K562 (cell line): Measurements from ENCODE around the gene FBXW2. TPM values are rescaled to one million over a fixed set of nuclear protein-coding genes. Genes with fewer than 3 reads are reported as not detected.

Source experiments
- ATAC-seq: fragments of 200-7000 bp; cut with Tn5 transposase; 3 replicates; pipeline ENCODE4 v1.9.1; 2020; ENCODE audit warnings: moderate library complexity
- BruUV-seq: library from RNA; stranded (reverse); fragments of 400-500 nt; replicated peaks from 2 replicates; lab custom pipeline; 2021; lab: Mats Ljungman, UMichigan
- CTCF ChIA-PET: fragments of 300-600 bp; formaldehyde crosslinking; extraction: SDS; loops from one replicate; lab custom pipeline; 2021; ENCODE audit warnings: low intra/inter-chr PET ratio; lab: Yijun Ruan, JAX
- POLR2A ChIA-PET: fragments of 300-600, 350-650 bp; sonication (Branson Sonifier 250); formaldehyde crosslinking; extraction: SDS; loops from one replicate; lab custom pipeline; 2021; ENCODE audit warnings: antibody characterized with exemption, inconsistent platforms; lab: Yijun Ruan, JAX
- DNase-seq, 4 experiments: peaks; one replicate each; pipeline versions ENCODE4 v3.0.0 to v3.0.0-alpha.2; 2011 to 2018; ENCODE audit warnings: low spot score in 3 of 4, mixed read lengths in 3 of 4; ENCODE audit errors: extremely low read depth in 1 of 4
- FAIRE-seq: peaks from 2 replicates; lab custom pipeline; 2011; peaks lifted over from hg19 to GRCh38; lab: Jason Lieb, UNC
- H2AFZ ChIP-seq: 2 replicates; pipeline ENCODE4 v1.6.0; 2011; ENCODE audit warnings: low read depth, low read length, control low read depth, inconsistent platforms
- H3K27ac ChIP-seq: fragments of 200-600 bp; 3 replicates; pipeline ENCODE4 v1.8.0; 2011; ENCODE audit warnings: low read depth, mild to moderate bottlenecking, control low read depth, inconsistent platforms, low read length, moderate library complexity, mixed read lengths; ENCODE audit errors: extremely low read depth
- H3K27me3 ChIP-seq, 2 experiments: fragments of 300-600 bp in 1 of 2; 2 replicates in 1 of 2; 3 replicates in 1 of 2; pipeline versions ENCODE4 v1.6.0 to v1.8.0; 2011; ENCODE audit warnings: inconsistent platforms in 2 of 2, low read length in 2 of 2, mild to moderate bottlenecking in 1 of 2, mixed read lengths in 1 of 2, moderate library complexity in 1 of 2; ENCODE audit not compliant: control insufficient read depth in 2 of 2, insufficient read depth in 2 of 2
- H3K36me3 ChIP-seq: fragments of 300-600 bp; 3 replicates; pipeline ENCODE4 v1.8.0; 2011; ENCODE audit warnings: mild to moderate bottlenecking, low read length, inconsistent platforms; ENCODE audit not compliant: control insufficient read depth, insufficient read depth
- H3K4me1 ChIP-seq, 2 experiments: fragments of 200-600 bp in 1 of 2; replicated peaks in 1 of 2; 2 replicates in 1 of 2; 3 replicates in 1 of 2; pipeline versions ENCODE4 v1.5.1 to v1.8.0; 2011; ENCODE audit warnings: inconsistent platforms in 2 of 2, low read length in 2 of 2, mild to moderate bottlenecking in 1 of 2, mixed read lengths in 1 of 2, moderate library complexity in 1 of 2; ENCODE audit not compliant: control insufficient read depth in 2 of 2, insufficient read depth in 2 of 2
- H3K4me2 ChIP-seq: 2 replicates; pipeline ENCODE4 v1.6.1; 2011; ENCODE audit warnings: low read length, control low read depth, inconsistent platforms, mixed read lengths; ENCODE audit not compliant: insufficient read depth
- H3K4me3 ChIP-seq: fragments of 200-600 bp; sonication (generic), shearing (Covaris generic); 2 replicates; pipeline ENCODE4 v1.5.1; 2016; ENCODE audit warnings: control low read depth, inconsistent platforms
- H3K79me2 ChIP-seq: fragments of 200-600 bp; 3 replicates; pipeline ENCODE4 v1.8.0; 2011; ENCODE audit warnings: low read length, inconsistent platforms; ENCODE audit not compliant: control insufficient read depth, insufficient read depth
- H3K9ac ChIP-seq, 2 experiments: 2 replicates each; pipeline versions ENCODE4 v1.6.0 to v1.6.1; 2011; ENCODE audit warnings: low read depth in 2 of 2, low read length in 2 of 2, control low read depth in 1 of 2, inconsistent platforms in 1 of 2, mild to moderate bottlenecking in 1 of 2, mixed read lengths in 1 of 2; ENCODE audit not compliant: insufficient read depth in 1 of 2
- H3K9me1 ChIP-seq: one replicate; pipeline ENCODE4 v1.6.0; 2011; ENCODE audit warnings: inconsistent platforms, mild to moderate bottlenecking, low read length, moderate library complexity; ENCODE audit not compliant: control insufficient read depth, insufficient read depth
- H3K9me3 ChIP-seq: replicated peaks from 2 replicates; pipeline ENCODE4 v1.5.1; 2011; ENCODE audit warnings: low read depth, low read length, inconsistent platforms; ENCODE audit not compliant: control insufficient read depth, insufficient read depth
- H4K20me1 ChIP-seq: replicated peaks from 2 replicates; pipeline ENCODE4 v1.6.1; 2011; ENCODE audit warnings: low read length, inconsistent platforms, mixed read lengths; ENCODE audit not compliant: control insufficient read depth, insufficient read depth
- CCAR2 ChIP-seq: fragments of 200-400 bp; formaldehyde crosslinking; IDR thresholded peaks from 2 replicates; pipeline ENCODE4 v1.6.1; 2017; ENCODE audit warnings: mild to moderate bottlenecking, low read depth, low read length
- GTF2E2 ChIP-seq: fragments of 200-800 bp; sonication (Bioruptor generic); IDR thresholded peaks from 2 replicates; pipeline ENCODE4 v1.6.1; 2016; ENCODE audit warnings: missing genetic modification characterization, missing compliant biosample characterization
- HDAC2 ChIP-seq: fragments of 450-650 bp; IDR thresholded peaks from 2 replicates; pipeline ENCODE4 v1.6.1; 2016; ENCODE audit warnings: mild to moderate bottlenecking
- OTX1 ChIP-seq: fragments of 450-650 bp; formaldehyde crosslinking; IDR thresholded peaks from 2 replicates; pipeline ENCODE4 v1.4.0; 2022; ENCODE audit warnings: mild to moderate bottlenecking
- POLR2H ChIP-seq: IDR thresholded peaks from 2 replicates; pipeline ENCODE4 v1.6.1; 2016; ENCODE audit warnings: missing genetic modification characterization, low read depth, mild to moderate bottlenecking, control low read depth, missing compliant biosample characterization, moderate library complexity
- SMC3 ChIP-seq: conservative IDR thresholded peaks from 2 replicates; pipeline ENCODE4 v1.6.1; 2011; ENCODE audit warnings: low read depth, low read length, improper control_type of control experiment; ENCODE audit not compliant: insufficient read depth
- TAL1 ChIP-seq: fragments of 450-650 bp; IDR thresholded peaks from 2 replicates; pipeline ENCODE4 v1.6.1; 2016; ENCODE audit warnings: mild to moderate bottlenecking
- ZNF134 ChIP-seq: fragments of 250-450 bp; sonication (Bioruptor Pico); conservative IDR thresholded peaks from 2 replicates; pipeline ENCODE4 v1.4.0; 2020
- WGBS: fragments of 100-300 bp; shearing (Covaris generic); methylation state at CpG from one replicate; pipeline ENCODE4 v1.1.6; 2016; ENCODE audit warnings: low coverage, mixed read lengths; ENCODE audit not compliant: insufficient coverage; ENCODE audit errors: missing lambda C conversion rate; 5-methylcytosine and 5-hydroxymethylcytosine counted together
- in situ Hi-C: fragments of 300-500 bp; cut with MboI; formaldehyde crosslinking; loops from 4 replicates; pipeline ENCODE4 v1.15.0; 2018; ENCODE audit warnings: inconsistent platforms, mixed read lengths
- intact Hi-C: fragments of 100-400 bp; cut with micrococcal nuclease; formaldehyde crosslinking; loops from 2 replicates; pipeline ENCODE4 v1.14.2; 2022
- polyA plus RNA-seq, 8 experiments: library from polyadenylated mRNA; depleted of rRNA in 4 of 8; stranded (reverse) in 5 of 8; unstranded in 3 of 8; fragments of >200 nt; fragmentation: Nextera tagmentation in 2 of 8; fragmentation: Illumina TruSeq in 1 of 8; extraction: Ambion mirVana in 2 of 8; extraction: Trizol in 1 of 8; gene quantifications; 2 replicates each; pipeline versions ENCODE4 v1.2.1 to v1.2.3, GENCODE V29; 2011 to 2014; ENCODE audit warnings: inconsistent platforms in 1 of 8, missing spikeins in 1 of 8
- total RNA-seq, 7 experiments: library from RNA; depleted of rRNA in 6 of 7; stranded (reverse); fragments of >200 nt in 6 of 7; fragmentation: Illumina TruSeq in 2 of 7; extraction: Trizol in 2 of 7; gene quantifications; 2 replicates each; pipeline versions ENCODE4 v1.2.1 to v1.2.3, GENCODE V29; 2011 to 2021; ENCODE audit warnings: low replicate concordance in 1 of 7
- TF ChIP-seq, protein P1 (sequence below): IDR thresholded peaks from 2 replicates; pipeline ENCODE4 v1.6.1; 2011; ENCODE audit warnings: borderline replicate concordance, low read depth, mild to moderate bottlenecking, moderate library complexity, low read length; ENCODE audit not compliant: insufficient read depth, poor library complexity, severe bottlenecking
- TF ChIP-seq, protein P2 (sequence below): fragments of 150-350 bp; IDR thresholded peaks from 2 replicates; pipeline ENCODE4 v1.6.1; 2014; ENCODE audit warnings: low read depth, mild to moderate bottlenecking, low read length, borderline replicate concordance
- TF ChIP-seq, protein P3 (sequence below), 2 experiments: fragments of 450-650 bp in 1 of 2; IDR thresholded peaks; 2 replicates each; pipeline ENCODE4 v1.6.1; 2011 to 2017; ENCODE audit warnings: low read depth in 2 of 2, antibody characterized with exemption in 1 of 2, borderline replicate concordance in 1 of 2, low read length in 1 of 2, mild to moderate bottlenecking in 1 of 2, mixed read lengths in 1 of 2; ENCODE audit not compliant: control insufficient read depth in 1 of 2
- TF ChIP-seq, protein P4 (sequence below): fragments of 250-450 bp; sonication (Bioruptor Pico); IDR thresholded peaks from 2 replicates; pipeline ENCODE4 v1.8.0; 2022; ENCODE audit warnings: inconsistent platforms, mild to moderate bottlenecking, moderate library complexity, borderline replicate concordance

Gene FBXW2
- total and polyA plus RNA-seq, 9 of the 15 experiments (the other 6 are each of a cell fraction or from before 2014, with no cell fraction given), result 2.5 to 57.8 (median 28.1) TPM

DNA sequence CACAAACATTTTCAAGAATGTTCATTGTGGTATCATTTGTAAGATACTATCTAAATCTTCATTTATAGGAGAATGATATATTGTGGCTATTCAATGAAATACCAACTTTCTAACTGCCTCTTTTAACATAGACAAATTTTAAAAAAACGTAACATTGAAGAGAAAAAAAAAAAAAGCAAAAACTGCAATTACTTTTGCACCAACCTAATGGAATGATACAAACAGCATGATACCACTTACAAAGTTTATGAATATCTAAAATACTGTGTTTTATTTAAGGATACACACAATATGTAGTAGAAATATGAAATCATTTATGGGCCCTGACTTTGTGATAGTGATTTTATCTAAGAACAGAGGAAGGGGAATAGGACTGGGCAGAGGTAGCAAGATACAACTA is 25.4 kb upstream of the FBXW2 start:
- peaks cover 91% of the 10 kb centered on the region for H3K36me3 ChIP-seq
- no peaks in the 10 kb centered on the region for H3K27me3 ChIP-seq
- DNase-seq, result no peak
- BruUV-seq, result no TSS peak
- H2AFZ ChIP-seq, result no peak overlapping the region
- intact Hi-C loops, result no loop called here
- no peak overlapping the region for H3K27ac ChIP-seq
- no peaks in the 10 kb centered on the region for H3K9me1 ChIP-seq
- ChIA-PET POLR2A (interaction anchor here (1.0 kb wide), 1 partner anchor 13 kb away, joined by 3 read pairs; no protein-coding TSS in a partner anchor), CTCF (no interaction called here)
- no peaks in the 10 kb centered on the region for H3K4me1 ChIP-seq
- H3K4me2 ChIP-seq, result no peak overlapping the region
- WGBS, result 73% methylated on average over 1 of the region's 1 CpG
- H3K9me3 ChIP-seq, result no peaks in the 10 kb centered on the region
- H3K9ac ChIP-seq, result no peak overlapping the region
- in situ Hi-C loops, result no loop called here
- no peak overlapping the region for H3K4me3 ChIP-seq
- no peak for ATAC-seq
- H4K20me1 ChIP-seq, result no peaks in the 10 kb centered on the region
- no peak for FAIRE-seq
- H3K79me2 ChIP-seq, result no peaks in the 10 kb centered on the region
- TF ChIP-seq, protein P1, sequence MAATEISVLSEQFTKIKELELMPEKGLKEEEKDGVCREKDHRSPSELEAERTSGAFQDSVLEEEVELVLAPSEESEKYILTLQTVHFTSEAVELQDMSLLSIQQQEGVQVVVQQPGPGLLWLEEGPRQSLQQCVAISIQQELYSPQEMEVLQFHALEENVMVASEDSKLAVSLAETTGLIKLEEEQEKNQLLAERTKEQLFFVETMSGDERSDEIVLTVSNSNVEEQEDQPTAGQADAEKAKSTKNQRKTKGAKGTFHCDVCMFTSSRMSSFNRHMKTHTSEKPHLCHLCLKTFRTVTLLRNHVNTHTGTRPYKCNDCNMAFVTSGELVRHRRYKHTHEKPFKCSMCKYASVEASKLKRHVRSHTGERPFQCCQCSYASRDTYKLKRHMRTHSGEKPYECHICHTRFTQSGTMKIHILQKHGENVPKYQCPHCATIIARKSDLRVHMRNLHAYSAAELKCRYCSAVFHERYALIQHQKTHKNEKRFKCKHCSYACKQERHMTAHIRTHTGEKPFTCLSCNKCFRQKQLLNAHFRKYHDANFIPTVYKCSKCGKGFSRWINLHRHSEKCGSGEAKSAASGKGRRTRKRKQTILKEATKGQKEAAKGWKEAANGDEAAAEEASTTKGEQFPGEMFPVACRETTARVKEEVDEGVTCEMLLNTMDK, result no peak
- TF ChIP-seq, protein P2, sequence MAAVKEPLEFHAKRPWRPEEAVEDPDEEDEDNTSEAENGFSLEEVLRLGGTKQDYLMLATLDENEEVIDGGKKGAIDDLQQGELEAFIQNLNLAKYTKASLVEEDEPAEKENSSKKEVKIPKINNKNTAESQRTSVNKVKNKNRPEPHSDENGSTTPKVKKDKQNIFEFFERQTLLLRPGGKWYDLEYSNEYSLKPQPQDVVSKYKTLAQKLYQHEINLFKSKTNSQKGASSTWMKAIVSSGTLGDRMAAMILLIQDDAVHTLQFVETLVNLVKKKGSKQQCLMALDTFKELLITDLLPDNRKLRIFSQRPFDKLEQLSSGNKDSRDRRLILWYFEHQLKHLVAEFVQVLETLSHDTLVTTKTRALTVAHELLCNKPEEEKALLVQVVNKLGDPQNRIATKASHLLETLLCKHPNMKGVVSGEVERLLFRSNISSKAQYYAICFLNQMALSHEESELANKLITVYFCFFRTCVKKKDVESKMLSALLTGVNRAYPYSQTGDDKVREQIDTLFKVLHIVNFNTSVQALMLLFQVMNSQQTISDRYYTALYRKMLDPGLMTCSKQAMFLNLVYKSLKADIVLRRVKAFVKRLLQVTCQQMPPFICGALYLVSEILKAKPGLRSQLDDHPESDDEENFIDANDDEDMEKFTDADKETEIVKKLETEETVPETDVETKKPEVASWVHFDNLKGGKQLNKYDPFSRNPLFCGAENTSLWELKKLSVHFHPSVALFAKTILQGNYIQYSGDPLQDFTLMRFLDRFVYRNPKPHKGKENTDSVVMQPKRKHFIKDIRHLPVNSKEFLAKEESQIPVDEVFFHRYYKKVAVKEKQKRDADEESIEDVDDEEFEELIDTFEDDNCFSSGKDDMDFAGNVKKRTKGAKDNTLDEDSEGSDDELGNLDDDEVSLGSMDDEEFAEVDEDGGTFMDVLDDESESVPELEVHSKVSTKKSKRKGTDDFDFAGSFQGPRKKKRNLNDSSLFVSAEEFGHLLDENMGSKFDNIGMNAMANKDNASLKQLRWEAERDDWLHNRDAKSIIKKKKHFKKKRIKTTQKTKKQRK, result no peak
- no peak for TF ChIP-seq TAL1
- TF ChIP-seq, protein P3, sequence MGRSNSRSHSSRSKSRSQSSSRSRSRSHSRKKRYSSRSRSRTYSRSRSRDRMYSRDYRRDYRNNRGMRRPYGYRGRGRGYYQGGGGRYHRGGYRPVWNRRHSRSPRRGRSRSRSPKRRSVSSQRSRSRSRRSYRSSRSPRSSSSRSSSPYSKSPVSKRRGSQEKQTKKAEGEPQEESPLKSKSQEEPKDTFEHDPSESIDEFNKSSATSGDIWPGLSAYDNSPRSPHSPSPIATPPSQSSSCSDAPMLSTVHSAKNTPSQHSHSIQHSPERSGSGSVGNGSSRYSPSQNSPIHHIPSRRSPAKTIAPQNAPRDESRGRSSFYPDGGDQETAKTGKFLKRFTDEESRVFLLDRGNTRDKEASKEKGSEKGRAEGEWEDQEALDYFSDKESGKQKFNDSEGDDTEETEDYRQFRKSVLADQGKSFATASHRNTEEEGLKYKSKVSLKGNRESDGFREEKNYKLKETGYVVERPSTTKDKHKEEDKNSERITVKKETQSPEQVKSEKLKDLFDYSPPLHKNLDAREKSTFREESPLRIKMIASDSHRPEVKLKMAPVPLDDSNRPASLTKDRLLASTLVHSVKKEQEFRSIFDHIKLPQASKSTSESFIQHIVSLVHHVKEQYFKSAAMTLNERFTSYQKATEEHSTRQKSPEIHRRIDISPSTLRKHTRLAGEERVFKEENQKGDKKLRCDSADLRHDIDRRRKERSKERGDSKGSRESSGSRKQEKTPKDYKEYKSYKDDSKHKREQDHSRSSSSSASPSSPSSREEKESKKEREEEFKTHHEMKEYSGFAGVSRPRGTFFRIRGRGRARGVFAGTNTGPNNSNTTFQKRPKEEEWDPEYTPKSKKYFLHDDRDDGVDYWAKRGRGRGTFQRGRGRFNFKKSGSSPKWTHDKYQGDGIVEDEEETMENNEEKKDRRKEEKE (IDR thresholded peaks at IDR 0.05; ENCODE audit: borderline replicate concordance in 1 of 2, control insufficient read depth in 1 of 2, low read depth in 2 of 2, low read length in 1 of 2), result no peak
- TF ChIP-seq OTX1 (CRISPR knock-in tag), result no peak
- TF ChIP-seq POLR2H (tag), result peak; percentile 72
- TF ChIP-seq GTF2E2 (tag), result peak; percentile 47; the same call in 1 of the 2 replicates
- no peak for TF ChIP-seq SMC3
- no peak for TF ChIP-seq CCAR2
- TF ChIP-seq ZNF134 (CRISPR knock-in tag), result no peak
- TF ChIP-seq, protein P4, sequence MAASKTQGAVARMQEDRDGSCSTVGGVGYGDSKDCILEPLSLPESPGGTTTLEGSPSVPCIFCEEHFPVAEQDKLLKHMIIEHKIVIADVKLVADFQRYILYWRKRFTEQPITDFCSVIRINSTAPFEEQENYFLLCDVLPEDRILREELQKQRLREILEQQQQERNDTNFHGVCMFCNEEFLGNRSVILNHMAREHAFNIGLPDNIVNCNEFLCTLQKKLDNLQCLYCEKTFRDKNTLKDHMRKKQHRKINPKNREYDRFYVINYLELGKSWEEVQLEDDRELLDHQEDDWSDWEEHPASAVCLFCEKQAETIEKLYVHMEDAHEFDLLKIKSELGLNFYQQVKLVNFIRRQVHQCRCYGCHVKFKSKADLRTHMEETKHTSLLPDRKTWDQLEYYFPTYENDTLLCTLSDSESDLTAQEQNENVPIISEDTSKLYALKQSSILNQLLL (CRISPR knock-in tag), result no peak
- no peak for TF ChIP-seq HDAC2
